22Rv1 (cell line): ENCODE data around the gene ARHGAP9.
"Not testable (repeated sequence)": the region's sequence is repeated elsewhere in the genome, so short reads cannot be mapped to it uniquely, and the experiment has no call there.

Experiments
- H3K27ac ChIP-seq: fragments of 450-650 bp; 2 replicates; pipeline ENCODE4 v1.5.1; 2017
- CTCF ChIP-seq: fragments of 450-650 bp; IDR thresholded peaks from 2 replicates; pipeline ENCODE4 v1.5.1; 2017; ENCODE audit warnings: mild to moderate bottlenecking
- ZFX ChIP-seq: fragments of 450-650 bp; IDR thresholded peaks from 2 replicates; pipeline ENCODE4 v1.6.1; 2017; ENCODE audit warnings: antibody characterized with exemption, borderline replicate concordance

ARHGAP9 gene

GRCh38 chr12:57450057-57450456, 29.6 kb downstream of the ARHGAP9 start:
- TF ChIP-seq CTCF = no peak
- no peak for TF ChIP-seq ZFX

GRCh38 chr12:57449375-57449774, 30.3 kb downstream of the ARHGAP9 start:
- TF ChIP-seq ZFX (no peak), CTCF (no peak)
- H3K27ac ChIP-seq = no peak overlapping the region

More at GRCh38 chr12:57450057-57450456, 29.6 kb downstream of the ARHGAP9 start:
- no peak overlapping the region for H3K27ac ChIP-seq

GRCh38 chr12:57448669-57449068, 31.0 kb downstream of the ARHGAP9 start:
- TF ChIP-seq ZFX (no peak), CTCF (no peak)
- no peak overlapping the region for H3K27ac ChIP-seq

- no peak overlapping the region for H3K27ac ChIP-seq
- TF ChIP-seq CTCF (no peak), ZFX (no peak)
Measured at GRCh38 chr12:57446292-57446960, 33.2 kb downstream of the ARHGAP9 start.

GRCh38 chr12:57444744-57445143, 34.9 kb downstream of the ARHGAP9 start:
- H3K27ac ChIP-seq = no peak overlapping the region
- TF ChIP-seq ZFX = no peak
- TF ChIP-seq CTCF = no peak

- H3K27ac ChIP-seq = not testable (repeated sequence)
Measured at GRCh38 chr12:57444337-57444736, 35.3 kb downstream of the ARHGAP9 start.

- no peak for TF ChIP-seq ZFX
- TF ChIP-seq CTCF = no peak
- H3K27ac ChIP-seq = no peak overlapping the region
Measured at GRCh38 chr12:57441846-57442427, 37.7 kb downstream of the ARHGAP9 start.

- not testable (repeated sequence) for H3K27ac ChIP-seq
Measured at GRCh38 chr12:57441393-57441792, 38.3 kb downstream of the ARHGAP9 start.
